ENCODE results near the gene CD160.
"Not testable (repeated sequence)": the region's sequence is repeated elsewhere in the genome, so short reads cannot be mapped to it uniquely, and the experiment has no call there.

GRCh38 chr1:145673217-145673616, 46.1 kb upstream of the CD160 start:
- not testable (repeated sequence) for TF ChIP-seq ZNF274 (IDR thresholded peaks at IDR 0.05; ENCODE audit: low read depth, low read length); YY1 (IDR thresholded peaks at IDR 0.05; ENCODE audit: insufficient read depth, insufficient read length); SUZ12 (IDR thresholded peaks at IDR 0.05; ENCODE audit: extremely low read depth, insufficient read depth, insufficient read length)

Data from NT2/D1 (cell line).